Esophagus squamous epithelium (tissue), 5 donors: ENCODE results near the gene CCDC27. TPM values are rescaled to one million over a fixed set of nuclear protein-coding genes. Genes with fewer than 3 reads are reported as not detected.

ENCODE experiments used
- DNase-seq: peaks from one replicate; lab custom pipeline; 2025; lab: John Stamatoyannopoulos, UW
- H3K27ac ChIP-seq, 4 donors: fragments of 200-600 bp; sonication (generic); one replicate each; pipeline ENCODE4 v1.5.1; 2016 to 2019; ENCODE audit warnings: mild to moderate bottlenecking in 1 of 4
- H3K27me3 ChIP-seq, 4 donors: fragments of 200-600 bp; sonication (generic); 1 replicate in 3 of 4; 2 replicates in 1 of 4; pipeline versions ENCODE4 v1.5.1 to v1.6.0; 2017 to 2021; ENCODE audit warnings: antibody characterized with exemption in 1 of 4
- H3K36me3 ChIP-seq, 3 donors: fragments of 200-600 bp; sonication (generic); one replicate each; pipeline ENCODE4 v1.5.1; 2016 to 2019
- H3K4me1 ChIP-seq, 3 donors: fragments of 200-600 bp; sonication (generic); one replicate each; pipeline ENCODE4 v1.5.1; 2017 to 2019
- H3K4me3 ChIP-seq, 4 donors: fragments of 200-600 bp; sonication (generic); 1 replicate in 3 of 4; 2 replicates in 1 of 4; pipeline ENCODE4 v1.5.1; 2016 to 2019; ENCODE audit warnings: mild to moderate bottlenecking in 2 of 4, moderate library complexity in 1 of 4
- H3K9me3 ChIP-seq, 3 donors: fragments of 200-600 bp; sonication (generic); one replicate each; pipeline ENCODE4 v1.5.1; 2016 to 2019
- CTCF ChIP-seq, 6 experiments: fragments of 450-650 bp in 4 of 6; fragments of 200-600 bp in 2 of 6; sonication (generic) in 2 of 6; IDR thresholded peaks; one replicate each; pipeline ENCODE4 v1.5.1; 2016 to 2019; ENCODE audit warnings: antibody characterized with exemption in 6 of 6, mild to moderate bottlenecking in 4 of 6, moderate library complexity in 4 of 6
- POLR2A ChIP-seq, 4 donors: fragments of 450-650 bp; IDR thresholded peaks; one replicate each; pipeline ENCODE4 v1.6.1; 2017; ENCODE audit warnings: antibody characterized with exemption in 4 of 4, mild to moderate bottlenecking in 4 of 4, moderate library complexity in 3 of 4
- WGBS, 2 donors: methylation state at CpG; one replicate each; pipeline ENCODE4 v1.1.5; 2018; 5-methylcytosine and 5-hydroxymethylcytosine counted together
- intact Hi-C: fragments of 100-400 bp; cut with DNase I; formaldehyde crosslinking; loops from one replicate; pipeline ENCODE4 v1.15.0; 2022
- small RNA-seq, 4 donors: library from RNA; depleted of rRNA; stranded (forward); fragments of <200 nt; gene quantifications; one replicate each; pipeline ENCODE3, GENCODE V24; 2016
- total RNA-seq, 4 donors: library from RNA; depleted of rRNA; stranded (reverse); fragments of >200 nt; gene quantifications; one replicate each; pipeline ENCODE4 v1.1.0, GENCODE V29; 2016
- donor health status: DM: yes; HTN: yes; CAD: no.

CCDC27 gene
- total RNA-seq, 4 donors from 2014 or later: not detected

- Histone ChIP-seq H3K36me3 (peaks cover 11 to 96% (median 22%) of the 10 kb centered on the region in 3 donors), H3K27ac (no peak overlapping the region), H3K4me3 (no peak overlapping the region), H3K27me3 (no peaks in the 10 kb centered on the region), H3K4me1 (no peaks in the 10 kb centered on the region), H3K9me3 (no peaks in the 10 kb centered on the region)
- DNase-seq: no peak
- WGBS, 2 donors: 87 to 89% methylated on average over 5 to 8 of the region's 8 CpGs
- intact Hi-C loops: no loop called here
- TF ChIP-seq CTCF (IDR thresholded peaks at IDR 0.05): no peak
- TF ChIP-seq POLR2A (IDR thresholded peaks at IDR 0.05): no peak
These were observed 68.1 kb downstream of the CCDC27 start for GRCh38 chr1:3820316-3820715.

- H3K36me3 ChIP-seq: peaks cover 11 to 96% (median 24%) of the 10 kb centered on the region in 3 donors
- DNase-seq: no peak
These were observed 68.8 kb downstream of the CCDC27 start for GRCh38 chr1:3821004-3821403.

More at GRCh38 chr1:3821004-3821403, 68.8 kb downstream of the CCDC27 start:
- WGBS, 2 donors: 85 to 86% methylated on average over 5 to 6 of the region's 6 CpGs
- intact Hi-C loops: no loop called here
- Histone ChIP-seq H3K27ac (no peak overlapping the region), H3K4me1 (no peaks in the 10 kb centered on the region), H3K27me3 (no peaks in the 10 kb centered on the region), H3K4me3 (no peak overlapping the region), H3K9me3 (no peaks in the 10 kb centered on the region)
- TF ChIP-seq POLR2A (IDR thresholded peaks at IDR 0.05) (no peak), CTCF (IDR thresholded peaks at IDR 0.05) (no peak)

Small RNA genes within 50 kb of the gene (small RNA-seq; reads per million reads assigned to genes)
- gene RF02197 (0 reads per million in 4 donors), gene RN7SL574P (0 reads per million in 4 donors)

Other genes with a start within 250 kb of the CCDC27 start
- gene MEGF6, start 140.9 kb upstream of the CCDC27 start, total RNA-seq: 10 to 100 TPM in 3 of 4 donors, 1 to 10 TPM in 1; 8.8 to 27.1 (median 16.8) TPM
- gene TPRG1L, start 127.4 kb upstream of the CCDC27 start, total RNA-seq: 10 to 100 TPM; 27.9 to 44.7 (median 33.2) TPM
- gene WRAP73, start 102.3 kb upstream of the CCDC27 start, total RNA-seq: 10 to 100 TPM in 2 of 4 donors, 1 to 10 TPM in 2; 7.6 to 17.2 (median 11.8) TPM
- gene TP73, start 99.9 kb upstream of the CCDC27 start, total RNA-seq: 1 to 10 TPM; 4.9 to 8.8 (median 7.0) TPM
- gene SMIM1, start 20.3 kb downstream of the CCDC27 start, total RNA-seq: 1 to 10 TPM in 2 of 4 donors, not detected in 2; 1.5 to 5.3 TPM
- gene LRRC47, start 44.0 kb downstream of the CCDC27 start, total RNA-seq: 10 to 100 TPM; 23.5 to 32.6 (median 25.5) TPM
- 10 to 100 TPM; 18.7 to 24.4 (median 19.8) TPM for gene CEP104, start 104.8 kb downstream of the CCDC27 start, total RNA-seq
- 1 to 10 TPM; 1.6 to 8.2 (median 3.2) TPM for gene DFFB, start 105.0 kb downstream of the CCDC27 start, total RNA-seq
- gene C1orf174, start 147.8 kb downstream of the CCDC27 start, total RNA-seq: 10 to 100 TPM; 14.1 to 25.4 (median 23.9) TPM